GM18519 (cell line): ENCODE results near the gene NTNG1.

ENCODE experiments used
- ATAC-seq: cut with Tn5 transposase; IDR thresholded peaks from one replicate; pipeline ENCODE4 v1.9.1; 2021; ENCODE audit warnings: mild to moderate bottlenecking, moderate library complexity; ENCODE audit not compliant: unreplicated experiment, low FRiP score

Gene NTNG1

GRCh38 chr1:107318932-107319331 is 178.1 kb downstream of the NTNG1 start:
- no peak for ATAC-seq

DNA sequence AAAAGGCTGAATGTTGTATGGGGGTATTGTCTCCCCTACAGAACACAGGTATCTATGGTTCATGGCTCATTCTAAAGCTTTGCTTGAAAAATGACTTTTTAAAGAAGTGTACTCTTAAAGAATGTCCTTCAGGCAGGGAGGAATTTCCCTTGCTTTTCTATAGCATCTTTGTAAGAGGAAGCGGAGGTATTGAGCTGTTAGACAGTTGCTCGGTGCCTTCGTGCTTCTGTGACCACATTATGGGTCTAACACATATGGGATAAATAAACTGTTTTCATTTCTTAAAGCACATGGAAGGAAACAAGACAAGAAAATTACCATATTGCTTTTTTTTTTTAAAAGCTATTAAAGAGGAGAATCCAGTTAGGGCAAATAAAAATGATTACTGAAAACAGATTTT is 182.9 kb downstream of the NTNG1 start:
- no peak for ATAC-seq

DNA sequence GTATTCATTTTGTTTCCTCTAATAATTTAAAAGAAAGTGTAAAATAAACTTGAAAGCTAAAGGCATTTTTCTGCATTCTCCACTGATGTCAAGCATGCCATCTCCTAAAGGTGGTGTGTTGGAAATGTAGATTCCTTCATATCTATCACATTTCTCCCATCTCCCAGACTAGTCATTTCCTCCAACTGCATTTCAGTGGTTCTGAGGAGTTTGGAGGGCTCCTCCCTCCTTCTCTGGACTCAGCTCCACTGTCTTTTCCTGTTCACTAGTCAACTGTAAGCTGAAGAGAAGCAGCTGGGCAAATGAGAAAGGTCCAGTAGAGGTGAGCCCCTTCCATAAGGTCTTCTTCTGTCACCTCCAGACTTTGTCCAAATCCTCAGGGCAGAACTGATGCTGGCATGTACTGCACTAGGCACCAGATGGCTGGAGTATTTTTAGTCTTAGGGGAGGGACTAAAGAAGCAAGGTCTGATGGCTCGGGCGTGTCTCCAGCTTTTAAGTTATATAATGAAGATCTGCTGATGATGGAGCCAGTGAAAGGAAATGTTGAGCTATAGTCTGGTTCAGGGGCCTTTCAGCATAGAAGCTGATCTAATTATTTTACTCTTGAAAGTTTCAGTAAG is 186.1 kb downstream of the NTNG1 start:
- no peak for ATAC-seq

- ATAC-seq: no peak
These were observed 186.6 kb downstream of the NTNG1 start for GRCh38 chr1:107327446-107327845.

- ATAC-seq: no peak
These were observed 187.2 kb downstream of the NTNG1 start for GRCh38 chr1:107328087-107328486.

- ATAC-seq: no peak
These were observed 198.9 kb downstream of the NTNG1 start for GRCh38 chr1:107339775-107340174.

DNA sequence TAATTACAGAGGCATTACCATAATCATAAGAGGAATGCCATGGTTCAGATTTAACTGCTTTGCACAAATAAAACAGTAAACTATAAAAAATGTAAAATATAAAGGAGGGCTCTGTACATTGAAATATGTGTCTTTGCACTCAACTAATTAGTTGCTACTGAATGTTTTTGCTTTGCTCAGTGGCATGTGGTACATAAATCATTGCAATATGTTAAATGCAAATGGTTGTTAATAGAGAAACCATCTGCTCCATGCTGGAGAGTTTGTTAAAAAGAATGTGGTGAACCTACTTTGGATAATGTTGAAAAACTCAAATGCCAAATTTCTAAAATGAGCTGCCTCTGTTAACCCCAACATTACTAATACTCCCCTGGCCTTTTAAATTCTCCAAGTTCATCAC is 201.5 kb downstream of the NTNG1 start:
- no peak for ATAC-seq

GRCh38 chr1:107342768-107343167 is 201.9 kb downstream of the NTNG1 start:
- ATAC-seq: no peak

DNA sequence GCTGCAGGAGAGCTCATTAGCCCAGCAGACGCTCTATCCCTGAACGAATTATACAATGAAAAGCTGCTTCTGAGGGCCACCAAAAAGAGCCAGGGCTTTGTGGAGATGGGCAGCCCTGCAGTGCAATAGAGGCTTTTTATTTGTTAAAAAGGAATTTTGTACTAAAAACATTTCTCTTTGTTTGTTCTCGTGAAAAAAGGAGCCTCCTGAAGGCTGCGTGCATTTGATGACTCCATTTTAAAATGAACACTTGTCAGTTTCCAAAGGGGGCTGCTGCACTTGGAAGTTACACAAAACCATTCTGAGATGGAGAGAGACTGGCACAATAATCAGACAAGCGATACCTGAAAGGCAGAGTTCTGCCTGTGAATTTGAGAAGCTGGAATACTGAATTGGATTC is 202.8 kb downstream of the NTNG1 start:
- ATAC-seq: no peak

- no peak for ATAC-seq
These were observed 203.5 kb downstream of the NTNG1 start for GRCh38 chr1:107344268-107344760.

DNA sequence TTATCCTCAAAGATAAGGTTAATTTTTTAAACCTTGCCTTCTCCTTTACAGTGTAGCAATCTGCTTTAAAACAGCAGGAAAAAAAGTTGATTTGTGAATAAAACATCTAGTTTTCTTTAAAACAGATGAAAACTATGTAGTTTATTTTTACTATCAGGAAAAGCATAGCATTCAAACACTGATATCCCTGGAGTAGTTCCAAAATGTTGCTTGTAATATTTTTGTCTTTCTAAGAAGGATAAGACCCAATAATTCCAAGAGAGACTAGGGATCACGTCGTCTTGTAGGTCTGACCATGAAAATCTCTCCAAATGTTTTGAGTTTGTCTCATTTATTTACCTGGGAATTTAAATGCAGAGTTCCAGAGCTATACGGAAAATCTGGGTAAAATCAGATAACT is 204.0 kb downstream of the NTNG1 start:
- ATAC-seq: no peak

GRCh38 chr1:107352850-107353249 is 212.0 kb downstream of the NTNG1 start:
- no peak for ATAC-seq

- ATAC-seq: no peak
These were observed 216.5 kb downstream of the NTNG1 start for GRCh38 chr1:107357376-107357775.

DNA sequence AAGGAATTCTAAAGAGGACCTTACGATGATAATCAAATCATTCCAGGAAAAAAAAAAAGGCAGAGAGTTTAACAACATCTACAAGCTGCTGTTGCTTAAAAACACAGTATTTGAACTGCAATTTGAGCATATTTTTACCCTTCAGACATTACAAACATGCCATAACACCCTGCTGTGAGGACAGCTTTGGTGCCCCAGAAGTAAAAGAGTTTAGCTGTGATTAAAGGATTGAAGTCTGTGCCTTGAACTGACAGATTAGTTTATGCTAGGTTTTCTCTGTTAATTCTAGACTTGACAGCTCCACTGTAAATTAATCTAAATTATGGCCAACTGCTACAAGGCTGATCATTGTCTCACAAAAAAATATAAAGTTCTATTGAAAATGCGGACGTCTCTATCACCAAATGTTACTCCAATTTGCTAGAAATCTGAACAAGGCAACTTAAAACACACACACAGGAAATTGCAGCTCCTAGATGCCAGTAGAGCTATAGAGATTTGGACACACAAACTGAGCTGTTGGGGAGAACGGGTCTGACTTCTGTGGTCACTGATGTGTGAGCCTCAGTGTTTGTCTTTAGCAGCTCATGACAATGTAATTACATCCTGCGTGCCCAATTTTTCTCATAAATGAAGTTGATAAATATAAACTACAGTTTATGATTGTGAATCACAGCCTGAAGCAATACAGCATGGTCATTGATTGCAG is 217.9 kb downstream of the NTNG1 start:
- ATAC-seq: no peak

GRCh38 chr1:107359472-107360241 is 218.8 kb downstream of the NTNG1 start:
- ATAC-seq: peak; percentile 35

- peak; percentile 65 for ATAC-seq
These were observed 221.8 kb downstream of the NTNG1 start for GRCh38 chr1:107362468-107363140.

GRCh38 chr1:107363154-107363553 is 222.3 kb downstream of the NTNG1 start:
- no peak for ATAC-seq

- no peak for ATAC-seq
These were observed 224.8 kb downstream of the NTNG1 start for GRCh38 chr1:107365527-107366240.

GRCh38 chr1:107378426-107378825 is 237.6 kb downstream of the NTNG1 start:
- no peak for ATAC-seq

DNA sequence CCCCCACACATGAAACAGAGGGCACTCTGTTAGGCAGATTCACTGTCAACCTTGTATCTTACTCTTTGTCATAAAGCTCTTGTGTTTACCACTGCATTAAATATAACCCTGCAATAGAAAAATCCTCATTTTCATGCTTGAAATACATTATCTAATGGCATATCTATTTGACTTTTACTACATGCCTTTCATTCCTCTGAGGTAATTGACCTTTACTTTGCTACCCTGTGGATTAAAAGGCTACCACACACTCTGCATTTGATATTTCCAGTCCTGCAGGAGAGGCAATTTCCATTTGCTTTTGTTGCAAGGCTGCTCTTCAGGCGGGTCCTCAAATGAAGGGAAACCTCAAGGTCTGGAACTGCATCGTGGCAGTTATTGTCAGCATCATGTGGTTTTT is 238.0 kb downstream of the NTNG1 start:
- ATAC-seq: no peak
